GM18861 (cell line): ENCODE results near the gene ARHGAP18.

Experiments used
- ATAC-seq: cut with Tn5 transposase; IDR thresholded peaks from one replicate; pipeline ENCODE4 v1.9.1; 2021; ENCODE audit not compliant: unreplicated experiment

The ARHGAP18 gene

GRCh38 chr6:129671442-129672340, 38.3 kb downstream of the ARHGAP18 start:
- ATAC-seq = peak; percentile 79

- ATAC-seq = no peak
Measured at GRCh38 chr6:129670634-129671033, 39.3 kb downstream of the ARHGAP18 start.

GRCh38 chr6:129667621-129668020, 42.4 kb downstream of the ARHGAP18 start:
- no peak for ATAC-seq

GRCh38 chr6:129667034-129667433, 42.9 kb downstream of the ARHGAP18 start:
- ATAC-seq = no peak

- ATAC-seq = no peak
Measured at GRCh38 chr6:129665555-129665954, 44.4 kb downstream of the ARHGAP18 start.

- ATAC-seq = no peak
Measured at GRCh38 chr6:129663531-129663930, 46.4 kb downstream of the ARHGAP18 start.

- ATAC-seq = peak; percentile 72
Measured at GRCh38 chr6:129662980-129663431, 47.0 kb downstream of the ARHGAP18 start.

GRCh38 chr6:129662406-129662766, 47.6 kb downstream of the ARHGAP18 start:
- ATAC-seq = peak; percentile 54

GRCh38 chr6:129661536-129662405, 48.2 kb downstream of the ARHGAP18 start:
- ATAC-seq = no peak

GRCh38 chr6:129660346-129660676, 49.7 kb downstream of the ARHGAP18 start:
- no peak for ATAC-seq

- no peak for ATAC-seq
Measured at GRCh38 chr6:129659590-129660345, 50.2 kb downstream of the ARHGAP18 start.

- no peak for ATAC-seq
Measured at GRCh38 chr6:129659167-129659566, 50.8 kb downstream of the ARHGAP18 start.

GRCh38 chr6:129657483-129657882, 52.5 kb downstream of the ARHGAP18 start:
- ATAC-seq = no peak

GRCh38 chr6:129655334-129655733, 54.6 kb downstream of the ARHGAP18 start:
- ATAC-seq = no peak

- no peak for ATAC-seq
Measured at GRCh38 chr6:129653746-129654145, 56.2 kb downstream of the ARHGAP18 start.

GRCh38 chr6:129653229-129653628, 56.7 kb downstream of the ARHGAP18 start:
- no peak for ATAC-seq

- ATAC-seq = no peak
Measured at GRCh38 chr6:129651291-129651691, 58.7 kb downstream of the ARHGAP18 start.

GRCh38 chr6:129648819-129649491, 61.0 kb downstream of the ARHGAP18 start:
- no peak for ATAC-seq

- ATAC-seq = peak; percentile 24
Measured at GRCh38 chr6:129647044-129647443, 62.9 kb downstream of the ARHGAP18 start.

- peak; percentile 66 for ATAC-seq
Measured at GRCh38 chr6:129646642-129647041, 63.3 kb downstream of the ARHGAP18 start.
